HG02623 (cell line): ENCODE data around the gene PIGM.

Experiments used
- ATAC-seq: cut with Tn5 transposase; IDR thresholded peaks from one replicate; pipeline ENCODE4 v1.9.1; 2021; ENCODE audit warnings: moderate library complexity; ENCODE audit not compliant: unreplicated experiment

Gene PIGM

GRCh38 chr1:159990005-159990404, 41.8 kb downstream of the PIGM start:
- ATAC-seq = no peak

DNA sequence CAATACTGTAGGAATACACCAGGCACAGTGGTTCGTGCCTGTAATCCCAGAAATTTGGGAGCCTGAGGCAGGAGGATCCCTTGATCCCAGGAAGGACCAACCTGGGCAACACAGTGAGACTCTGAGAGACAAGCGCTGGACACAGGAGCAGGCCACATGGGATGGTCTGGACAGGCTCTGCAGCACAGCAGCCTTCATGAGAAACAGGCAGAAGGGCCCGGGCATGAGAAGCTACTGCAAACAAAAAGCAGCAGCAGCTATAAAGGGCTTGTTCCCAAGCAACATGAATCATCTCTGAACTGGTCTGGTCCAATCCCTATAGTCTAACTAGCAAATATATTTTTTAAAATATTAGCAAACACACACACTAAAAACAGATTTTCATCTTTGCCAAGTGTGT, 42.2 kb downstream of the PIGM start:
- ATAC-seq = no peak

DNA sequence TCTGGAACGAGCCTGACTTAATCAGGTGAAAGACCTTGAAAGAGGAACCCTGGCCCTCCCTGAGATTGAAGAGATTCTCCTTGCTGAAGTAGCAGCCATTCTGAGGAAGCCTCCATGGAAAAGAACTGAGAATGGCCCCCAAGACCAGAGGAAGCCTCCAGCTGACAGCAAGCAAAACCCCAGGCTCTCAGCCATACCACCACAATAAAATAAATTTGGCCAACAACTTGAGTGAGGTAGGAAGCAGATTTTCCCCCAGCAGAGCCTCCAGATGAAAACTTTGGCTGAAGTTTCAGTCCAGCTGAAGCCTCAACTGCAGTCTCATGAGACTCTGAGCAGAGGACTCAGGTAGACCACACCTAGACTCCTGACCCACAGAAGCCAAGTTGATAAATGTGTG, 43.8 kb downstream of the PIGM start:
- no peak for ATAC-seq

- no peak for ATAC-seq
These were observed 44.6 kb downstream of the PIGM start for GRCh38 chr1:159987186-159987585.

DNA sequence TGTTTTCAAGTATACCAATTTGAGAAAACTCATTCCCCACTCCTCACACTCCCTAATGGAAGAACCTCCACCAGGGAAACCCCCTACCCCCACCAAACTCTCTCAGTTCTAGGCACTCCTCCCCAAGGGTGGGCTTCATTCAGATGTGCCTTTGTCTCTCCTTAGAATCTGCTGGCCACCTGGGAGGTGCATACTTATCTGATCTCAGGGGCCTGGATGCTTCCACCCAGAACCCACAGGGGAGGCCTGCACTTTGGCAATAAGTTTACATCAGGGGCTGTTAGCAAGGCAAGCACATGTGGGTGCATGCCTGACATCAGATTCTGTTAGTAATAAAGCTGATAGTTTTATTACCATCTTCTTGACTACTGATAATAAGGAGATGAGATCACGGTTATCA, 45.3 kb downstream of the PIGM start:
- no peak for ATAC-seq

- ATAC-seq = no peak
These were observed 45.7 kb downstream of the PIGM start for GRCh38 chr1:159986093-159986492.

GRCh38 chr1:159985473-159985872, 46.3 kb downstream of the PIGM start:
- no peak for ATAC-seq

DNA sequence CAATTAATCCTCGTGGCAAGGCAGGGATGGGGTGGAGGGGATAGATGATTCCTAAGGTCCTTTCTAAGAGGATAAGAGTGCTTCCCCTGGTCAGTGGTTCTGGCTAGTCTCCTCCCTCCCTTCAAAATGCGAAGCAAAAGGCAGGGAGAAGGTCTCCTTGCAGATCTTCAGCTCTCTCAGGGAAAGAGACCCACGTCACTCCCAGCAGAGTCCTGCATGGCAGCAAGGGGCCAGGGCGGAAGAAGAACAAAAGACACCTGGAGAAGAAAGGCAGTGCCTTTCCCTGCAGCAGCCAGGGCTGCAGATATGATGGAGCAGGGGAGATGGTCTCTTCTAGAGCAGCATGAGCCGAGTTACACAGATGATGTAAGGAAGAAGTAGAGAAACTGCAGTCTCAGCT, 48.1 kb downstream of the PIGM start:
- no peak for ATAC-seq

GRCh38 chr1:159982280-159982679, 49.5 kb downstream of the PIGM start:
- ATAC-seq = no peak

- ATAC-seq = no peak
These were observed 50.3 kb downstream of the PIGM start for GRCh38 chr1:159981351-159982055.

DNA sequence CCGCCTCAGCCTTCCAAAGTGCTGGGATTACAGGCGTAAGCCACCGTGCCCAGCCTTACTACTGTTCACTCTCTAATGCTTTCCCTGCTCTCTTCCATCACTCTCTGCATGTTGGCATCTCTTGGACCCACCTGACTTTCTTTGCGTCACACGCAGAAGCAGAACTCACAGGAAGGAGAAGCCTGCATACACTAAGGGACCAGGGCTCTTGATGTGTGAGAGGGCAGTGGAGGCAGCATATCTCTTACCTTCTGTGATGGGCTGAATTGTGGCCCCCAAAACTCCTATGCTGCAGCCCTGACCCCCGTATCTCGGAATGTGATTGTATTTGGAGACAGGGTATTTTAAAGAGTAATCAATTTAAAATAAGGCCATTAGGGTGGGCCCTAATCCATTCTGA, 51.0 kb downstream of the PIGM start:
- ATAC-seq = no peak

DNA sequence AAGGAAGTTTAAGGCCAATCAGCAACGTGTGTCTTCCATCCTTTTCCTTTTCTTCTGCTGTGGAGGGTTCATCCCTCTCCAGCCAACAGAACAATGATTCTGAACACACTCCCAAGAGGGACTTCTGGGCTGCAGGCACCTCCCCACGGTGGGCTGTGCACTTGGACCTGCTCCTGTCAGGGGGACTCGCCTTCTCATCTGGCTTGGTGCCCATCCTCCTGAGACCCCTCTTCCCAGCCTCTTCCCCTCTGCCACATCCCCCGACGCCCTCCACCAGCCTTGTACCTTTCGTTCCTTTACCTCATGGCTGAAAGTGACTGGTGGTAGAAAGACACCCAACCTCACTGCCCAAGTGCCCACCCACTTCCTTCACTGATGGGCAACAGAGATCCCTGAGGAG, 51.7 kb downstream of the PIGM start:
- ATAC-seq = no peak

DNA sequence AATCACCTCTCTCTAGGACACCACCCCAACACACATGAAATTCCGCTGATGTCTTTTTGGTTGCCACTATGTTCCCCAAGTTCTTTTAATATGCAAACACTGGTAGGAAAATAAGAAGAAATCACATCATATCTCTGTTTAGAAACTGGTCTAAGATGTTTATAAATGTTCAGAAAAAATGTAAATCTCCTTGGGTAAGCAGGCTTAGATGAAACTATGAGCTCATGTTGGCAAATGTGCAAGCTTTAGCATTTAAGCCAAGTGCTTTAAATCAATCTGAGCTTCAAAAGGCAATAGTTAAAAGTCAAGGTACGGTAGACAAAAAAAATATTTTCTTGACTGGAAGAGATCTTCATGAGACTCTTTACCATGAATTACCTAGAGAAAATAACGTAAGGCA, 52.5 kb downstream of the PIGM start:
- no peak for ATAC-seq

- no peak for ATAC-seq
These were observed 53.7 kb downstream of the PIGM start for GRCh38 chr1:159978107-159978398.

DNA sequence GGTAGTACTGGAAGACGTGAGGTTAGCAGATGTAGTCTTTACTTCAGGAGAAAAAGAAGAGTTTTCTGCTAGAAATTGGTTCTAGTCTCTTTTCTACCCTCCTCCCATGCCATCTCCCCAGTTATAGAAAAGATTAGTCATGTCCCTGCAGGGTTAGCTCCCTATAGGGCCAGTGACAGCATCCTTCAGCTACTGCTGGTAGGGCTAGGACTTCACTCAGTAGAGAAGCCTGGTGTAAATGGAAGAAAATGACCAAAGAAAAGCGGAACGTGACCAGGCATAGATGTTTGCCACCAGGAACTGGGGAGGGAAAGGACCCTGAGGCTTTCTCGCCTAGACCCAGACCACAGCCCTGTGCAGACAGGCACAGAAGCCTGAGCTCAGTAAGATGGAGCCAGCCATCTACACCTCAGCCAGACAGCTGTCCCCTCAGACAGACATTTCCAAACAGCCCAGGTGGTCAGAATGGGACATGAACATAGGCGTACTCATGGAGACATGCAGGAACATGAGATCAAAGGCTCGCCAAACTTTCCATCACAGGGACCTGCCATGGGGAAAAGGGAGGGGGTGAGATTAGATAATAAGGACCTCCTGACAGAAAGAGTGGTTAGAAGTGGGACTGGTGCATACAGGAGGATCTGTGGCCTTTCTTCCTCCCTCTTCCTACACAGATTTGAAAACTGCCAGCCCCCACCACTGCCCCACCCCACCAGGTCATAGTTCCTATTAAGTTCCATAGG, 54.3 kb downstream of the PIGM start:
- no peak for ATAC-seq
